Measurements from ENCODE around the gene ADAP1. TPM values are rescaled to one million over a fixed set of nuclear protein-coding genes. Genes with fewer than 3 reads are reported as not detected.

The ADAP1 gene
- total and polyA plus RNA-seq, 12 donors, result 0.29 to 60.2 (median 9.3) TPM

DNA sequence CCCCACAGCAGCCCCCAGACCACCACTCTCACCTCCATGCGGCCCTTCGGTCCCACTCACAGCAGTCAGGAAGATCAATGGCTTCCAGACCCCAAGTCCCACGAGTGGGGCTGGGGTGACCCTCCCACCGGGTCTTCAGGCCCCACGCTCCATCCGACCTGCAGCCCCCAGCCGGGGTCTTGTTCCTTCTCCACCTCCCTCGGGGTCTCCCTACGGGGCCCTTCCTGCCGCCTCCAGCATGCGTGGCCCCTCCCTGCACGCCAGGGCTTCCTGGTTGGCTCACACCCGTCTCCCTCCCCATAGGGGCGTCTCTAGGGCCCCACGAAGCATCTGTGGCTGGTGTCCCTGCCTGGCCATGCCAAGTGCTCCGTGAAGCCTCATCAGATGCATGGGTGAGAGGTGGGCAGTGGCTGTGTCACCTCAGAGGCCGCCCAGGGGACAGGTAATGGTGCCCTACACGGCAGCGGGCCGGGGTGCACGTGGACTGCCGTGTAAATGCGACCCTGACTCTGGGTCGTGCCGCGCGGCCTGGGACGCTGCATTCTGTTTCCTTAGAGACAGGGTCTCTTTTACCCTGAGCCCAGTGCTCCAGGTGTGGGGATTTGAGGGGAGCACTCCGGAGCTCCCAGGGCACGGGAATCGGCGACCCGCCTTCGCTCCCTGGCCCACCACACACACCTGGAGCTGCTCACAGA lies 19.9 kb downstream of the ADAP1 start:
- Histone ChIP-seq H3K4me1 (replicated peaks in 1 of 2) (no peaks in the 10 kb centered on the region), H3K36me3 (replicated peaks in 1 of 2) (no peaks in the 10 kb centered on the region), H3K9me3 (replicated peaks in 1 of 3) (no peaks in the 10 kb centered on the region), H3K27ac (no peak overlapping the region), H3K27me3 (no peaks in the 10 kb centered on the region), H3K4me3 (no peak overlapping the region)
- intact Hi-C loops (cut with DNase I), result loop anchor here in 1 of 2 donors (5.0 kb wide), 1 partner anchor 612 kb away; no protein-coding TSS in a partner anchor
- 80 to 88% (median 86%) methylated on average over 7 to 34 of the region's 34 CpGs for WGBS, 4 donors
- DNase-seq, result no peak
- no peak for TF ChIP-seq POLR2A (IDR thresholded peaks at IDR 0.05)
- TF ChIP-seq, protein P1, sequence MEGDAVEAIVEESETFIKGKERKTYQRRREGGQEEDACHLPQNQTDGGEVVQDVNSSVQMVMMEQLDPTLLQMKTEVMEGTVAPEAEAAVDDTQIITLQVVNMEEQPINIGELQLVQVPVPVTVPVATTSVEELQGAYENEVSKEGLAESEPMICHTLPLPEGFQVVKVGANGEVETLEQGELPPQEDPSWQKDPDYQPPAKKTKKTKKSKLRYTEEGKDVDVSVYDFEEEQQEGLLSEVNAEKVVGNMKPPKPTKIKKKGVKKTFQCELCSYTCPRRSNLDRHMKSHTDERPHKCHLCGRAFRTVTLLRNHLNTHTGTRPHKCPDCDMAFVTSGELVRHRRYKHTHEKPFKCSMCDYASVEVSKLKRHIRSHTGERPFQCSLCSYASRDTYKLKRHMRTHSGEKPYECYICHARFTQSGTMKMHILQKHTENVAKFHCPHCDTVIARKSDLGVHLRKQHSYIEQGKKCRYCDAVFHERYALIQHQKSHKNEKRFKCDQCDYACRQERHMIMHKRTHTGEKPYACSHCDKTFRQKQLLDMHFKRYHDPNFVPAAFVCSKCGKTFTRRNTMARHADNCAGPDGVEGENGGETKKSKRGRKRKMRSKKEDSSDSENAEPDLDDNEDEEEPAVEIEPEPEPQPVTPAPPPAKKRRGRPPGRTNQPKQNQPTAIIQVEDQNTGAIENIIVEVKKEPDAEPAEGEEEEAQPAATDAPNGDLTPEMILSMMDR (IDR thresholded peaks at IDR 0.05), result no peak

DNA sequence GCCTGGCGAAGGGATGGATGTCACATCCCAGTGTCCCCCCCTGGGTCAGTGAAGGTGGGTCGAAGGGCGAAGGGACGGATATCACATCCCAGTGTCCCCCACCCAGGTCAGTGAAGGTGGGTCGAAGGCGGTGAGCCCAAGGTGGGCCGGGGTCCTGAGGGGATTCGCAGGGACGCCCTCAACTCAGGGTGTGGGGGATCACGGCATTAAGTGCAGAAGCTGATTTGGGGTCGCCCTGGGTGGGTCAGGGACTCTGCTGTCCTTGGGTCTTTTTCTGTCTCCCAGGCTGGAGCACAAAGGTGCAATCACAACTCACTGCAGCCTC lies 21.9 kb downstream of the ADAP1 start:
- 82 to 95% (median 93%) methylated on average over 9 to 11 of the region's 11 CpGs for WGBS, 4 donors
- Histone ChIP-seq H3K4me3 (no peak overlapping the region), H3K27ac (no peak overlapping the region), H3K36me3 (replicated peaks in 1 of 2) (no peaks in the 10 kb centered on the region), H3K27me3 (no peaks in the 10 kb centered on the region), H3K9me3 (replicated peaks in 1 of 3) (no peaks in the 10 kb centered on the region), H3K4me1 (replicated peaks in 1 of 2) (no peaks in the 10 kb centered on the region)
- intact Hi-C loops (cut with DNase I), result loop anchor here in 1 of 2 donors (5.0 kb wide), 1 partner anchor 610 kb away; no protein-coding TSS in a partner anchor
- TF ChIP-seq, protein P1 (IDR thresholded peaks at IDR 0.05), result no peak
- TF ChIP-seq POLR2A (IDR thresholded peaks at IDR 0.05), result no peak
- no peak for DNase-seq

DNA sequence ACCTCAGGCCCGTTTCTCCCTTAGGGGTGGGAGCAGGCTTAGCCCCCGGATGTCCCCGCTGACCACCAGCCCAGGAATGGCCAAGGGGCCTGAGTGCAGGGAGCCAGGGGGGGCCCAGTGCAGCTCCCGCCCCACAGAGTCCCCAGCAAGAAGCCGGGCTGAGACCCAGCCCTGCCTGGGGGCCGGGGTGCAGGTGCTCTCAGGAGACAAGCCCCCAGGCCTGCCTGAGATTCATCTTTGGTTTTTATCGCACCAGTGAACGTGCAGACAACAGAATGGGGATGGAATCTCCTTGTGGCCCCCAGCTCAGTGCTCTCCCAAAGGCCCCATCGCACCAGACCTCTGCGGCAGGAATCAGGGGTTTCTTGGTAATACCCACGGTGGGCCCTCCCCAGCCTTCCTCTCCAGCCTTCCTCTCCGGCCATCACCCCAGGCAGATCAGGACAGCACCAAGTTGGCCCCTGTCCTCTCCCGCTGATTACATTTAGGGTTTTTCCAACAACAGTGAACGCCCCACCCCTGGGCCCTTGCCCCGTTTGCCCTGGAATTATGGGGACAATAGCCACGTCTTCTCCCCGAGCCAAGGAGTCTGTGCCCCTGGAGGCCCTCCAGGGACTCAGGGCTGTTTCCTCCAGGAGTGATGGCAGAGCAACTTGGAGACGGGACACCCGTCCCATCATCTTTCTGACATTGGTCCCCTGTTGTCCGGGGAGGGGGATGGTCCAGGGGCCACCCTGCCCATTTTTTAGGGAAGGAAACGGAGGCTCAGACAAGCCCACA lies 22.4 kb downstream of the ADAP1 start:
- Histone ChIP-seq H3K4me3 (no peak overlapping the region), H3K27ac (no peak overlapping the region), H3K27me3 (no peaks in the 10 kb centered on the region), H3K4me1 (replicated peaks in 1 of 2) (no peaks in the 10 kb centered on the region), H3K36me3 (replicated peaks in 1 of 2) (no peaks in the 10 kb centered on the region), H3K9me3 (replicated peaks in 1 of 3) (no peaks in the 10 kb centered on the region)
- no peak for DNase-seq
- TF ChIP-seq POLR2A (IDR thresholded peaks at IDR 0.05), result no peak
- TF ChIP-seq, protein P1 (IDR thresholded peaks at IDR 0.05), result no peak
- 88 to 91% (median 91%) methylated on average over 15 to 21 of the region's 21 CpGs for WGBS, 4 donors
- intact Hi-C loops (cut with DNase I), result loop anchor here in 1 of 2 donors (5.0 kb wide), 1 partner anchor 610 kb away; no protein-coding TSS in a partner anchor

DNA sequence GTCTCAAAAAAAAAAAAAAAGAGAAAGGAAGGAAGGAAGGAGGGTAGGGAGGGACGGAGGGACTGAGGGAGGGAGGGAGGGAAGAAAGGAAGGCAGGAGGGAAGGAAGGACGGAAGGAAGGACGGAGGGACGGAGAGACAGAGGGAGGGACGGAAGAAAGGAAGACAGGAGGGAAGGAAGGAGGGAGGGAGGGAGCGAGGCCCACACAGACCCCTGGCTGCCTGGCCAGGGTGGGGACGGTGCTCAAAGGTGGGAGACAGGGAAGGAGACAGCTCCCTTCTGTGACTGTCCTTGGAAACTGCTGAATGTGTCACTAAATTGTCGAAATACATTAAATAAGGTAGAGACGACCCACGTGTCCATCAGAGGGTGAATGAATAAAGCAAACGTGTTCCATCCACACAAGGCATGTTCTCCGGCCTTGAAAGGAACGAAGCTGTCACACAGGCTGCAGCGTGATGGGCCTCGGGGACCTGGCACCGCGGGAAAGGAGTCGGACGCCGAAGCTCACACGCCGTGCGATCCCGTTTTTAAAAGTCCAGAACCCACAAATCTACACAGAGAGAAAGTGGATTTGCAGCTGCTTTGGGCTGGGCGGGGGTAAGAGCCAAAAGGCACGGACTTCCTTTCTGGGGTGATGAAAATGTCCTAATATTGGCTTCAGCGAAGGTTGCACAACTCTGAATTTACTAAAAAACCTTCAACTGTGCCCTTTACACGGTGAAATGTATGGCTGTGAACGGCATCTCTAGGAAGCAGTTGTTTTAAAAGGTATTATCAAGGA lies 23.3 kb downstream of the ADAP1 start:
- H3K4me3 ChIP-seq, result no peak overlapping the region
- no peaks in the 10 kb centered on the region for H3K4me1 ChIP-seq (replicated peaks in 1 of 2)
- H3K27me3 ChIP-seq, result no peaks in the 10 kb centered on the region
- no peaks in the 10 kb centered on the region for H3K9me3 ChIP-seq (replicated peaks in 1 of 3)
- no peaks in the 10 kb centered on the region for H3K36me3 ChIP-seq (replicated peaks in 1 of 2)
- TF ChIP-seq, protein P1 (IDR thresholded peaks at IDR 0.05), result no peak
- no peak for TF ChIP-seq POLR2A (IDR thresholded peaks at IDR 0.05)
- no peak overlapping the region for H3K27ac ChIP-seq
- WGBS, 4 donors, result 60 to 72% (median 70%) methylated on average over 29 of the region's 29 CpGs
- no peak for DNase-seq
- intact Hi-C loops (cut with DNase I), result loop anchor here in 1 of 2 donors (5.0 kb wide), 1 partner anchor 609 kb away; no protein-coding TSS in a partner anchor

Data from adrenal gland (tissue), 12 donors.